Parathyroid adenoma (tissue), 2 donors: ENCODE measurements around the gene EML3.
A peak's percentile ranks its signal among the peaks of the same experiment; 100 is the strongest.
"Not testable (repeated sequence)": the region's sequence is repeated elsewhere in the genome, so short reads cannot be mapped to it uniquely, and the experiment has no call there.

Experiments
- H2AFZ ChIP-seq: fragments of 300-600 bp; sonication (generic); one replicate; pipeline ENCODE4 v1.7.0; 2017; ENCODE audit warnings: antibody characterized with exemption, mild to moderate bottlenecking
- H3K27ac ChIP-seq: fragments of 300-600 bp; sonication (generic); one replicate; pipeline ENCODE4 v1.7.0; 2017
- H3K27me3 ChIP-seq: fragments of 300-600 bp; sonication (generic); one replicate; pipeline ENCODE4 v1.7.0; 2017; ENCODE audit warnings: low read length; ENCODE audit not compliant: control insufficient read depth, insufficient read depth
- H3K36me3 ChIP-seq: fragments of 300-600 bp; sonication (generic); one replicate; pipeline ENCODE4 v1.7.0; 2017; ENCODE audit warnings: low read length; ENCODE audit not compliant: control insufficient read depth, insufficient read depth
- H3K4me1 ChIP-seq: fragments of 300-600 bp; sonication (generic); one replicate; pipeline ENCODE4 v1.7.0; 2017; ENCODE audit warnings: control low read depth
- H3K4me2 ChIP-seq: fragments of 300-600 bp; sonication (generic); one replicate; pipeline ENCODE4 v1.7.0; 2017; ENCODE audit warnings: low read length
- H3K4me3 ChIP-seq: fragments of 300-600 bp; sonication (generic); one replicate; pipeline ENCODE4 v1.7.0; 2017; ENCODE audit warnings: low read depth, low read length
- H3K79me2 ChIP-seq: fragments of 300-600 bp; sonication (generic); one replicate; pipeline ENCODE4 v1.7.0; 2017; ENCODE audit warnings: control low read depth
- H3K9ac ChIP-seq: fragments of 300-600 bp; sonication (generic); one replicate; pipeline ENCODE4 v1.7.0; 2017; ENCODE audit warnings: mild to moderate bottlenecking
- H3K9me3 ChIP-seq: fragments of 300-600 bp; sonication (generic); one replicate; pipeline ENCODE4 v1.7.0; 2017; ENCODE audit warnings: low read length; ENCODE audit not compliant: control insufficient read depth
- TF ChIP-seq, protein P1 (sequence below): fragments of 300-600 bp; sonication (generic); IDR thresholded peaks from one replicate; pipeline ENCODE4 v1.7.0; 2017; ENCODE audit warnings: antibody characterized with exemption, mild to moderate bottlenecking
- donor health status: primary hyperparathyroidism.

Gene EML3

DNA sequence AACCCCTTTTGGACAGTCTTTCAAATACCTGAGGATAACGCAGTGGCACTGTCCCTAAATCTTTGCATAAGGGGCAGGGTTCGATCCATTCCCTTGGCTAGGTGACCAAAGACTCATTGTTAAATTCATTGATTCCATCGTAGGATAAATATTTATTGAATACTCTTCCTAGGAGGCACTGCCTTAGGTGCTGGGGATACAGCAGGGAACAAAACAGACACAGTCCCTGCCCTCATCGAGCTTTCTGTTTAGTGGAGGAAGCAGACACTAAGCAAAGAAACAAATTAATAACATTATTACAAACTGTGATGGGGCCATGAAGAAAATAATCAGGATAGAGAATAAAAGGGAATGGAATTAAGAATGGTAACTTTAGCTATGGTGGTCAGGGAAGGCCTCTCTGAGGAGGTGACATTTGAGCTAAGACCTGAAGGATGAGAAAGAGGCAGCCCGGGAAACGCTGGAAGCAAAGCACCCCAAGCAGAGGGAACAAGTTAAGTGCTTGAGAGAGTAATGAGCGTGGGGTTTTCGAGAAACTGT, 8.5 kb upstream of the EML3 start:
- peak overlapping the region; percentile 75 for H2AFZ ChIP-seq
- H3K36me3 ChIP-seq = no peaks in the 10 kb centered on the region
- peak overlapping the region; percentile 62 for H3K4me3 ChIP-seq
- H3K79me2 ChIP-seq = no peaks in the 10 kb centered on the region
- peak overlapping the region; percentile 91 for H3K27ac ChIP-seq
- peak overlapping the region; percentile 75 for H3K4me2 ChIP-seq
- TF ChIP-seq, protein P1, sequence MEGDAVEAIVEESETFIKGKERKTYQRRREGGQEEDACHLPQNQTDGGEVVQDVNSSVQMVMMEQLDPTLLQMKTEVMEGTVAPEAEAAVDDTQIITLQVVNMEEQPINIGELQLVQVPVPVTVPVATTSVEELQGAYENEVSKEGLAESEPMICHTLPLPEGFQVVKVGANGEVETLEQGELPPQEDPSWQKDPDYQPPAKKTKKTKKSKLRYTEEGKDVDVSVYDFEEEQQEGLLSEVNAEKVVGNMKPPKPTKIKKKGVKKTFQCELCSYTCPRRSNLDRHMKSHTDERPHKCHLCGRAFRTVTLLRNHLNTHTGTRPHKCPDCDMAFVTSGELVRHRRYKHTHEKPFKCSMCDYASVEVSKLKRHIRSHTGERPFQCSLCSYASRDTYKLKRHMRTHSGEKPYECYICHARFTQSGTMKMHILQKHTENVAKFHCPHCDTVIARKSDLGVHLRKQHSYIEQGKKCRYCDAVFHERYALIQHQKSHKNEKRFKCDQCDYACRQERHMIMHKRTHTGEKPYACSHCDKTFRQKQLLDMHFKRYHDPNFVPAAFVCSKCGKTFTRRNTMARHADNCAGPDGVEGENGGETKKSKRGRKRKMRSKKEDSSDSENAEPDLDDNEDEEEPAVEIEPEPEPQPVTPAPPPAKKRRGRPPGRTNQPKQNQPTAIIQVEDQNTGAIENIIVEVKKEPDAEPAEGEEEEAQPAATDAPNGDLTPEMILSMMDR = no peak
- no peaks in the 10 kb centered on the region for H3K9me3 ChIP-seq
- no peaks in the 10 kb centered on the region for H3K27me3 ChIP-seq
- H3K9ac ChIP-seq = no peak overlapping the region
- no peaks in the 10 kb centered on the region for H3K4me1 ChIP-seq

DNA sequence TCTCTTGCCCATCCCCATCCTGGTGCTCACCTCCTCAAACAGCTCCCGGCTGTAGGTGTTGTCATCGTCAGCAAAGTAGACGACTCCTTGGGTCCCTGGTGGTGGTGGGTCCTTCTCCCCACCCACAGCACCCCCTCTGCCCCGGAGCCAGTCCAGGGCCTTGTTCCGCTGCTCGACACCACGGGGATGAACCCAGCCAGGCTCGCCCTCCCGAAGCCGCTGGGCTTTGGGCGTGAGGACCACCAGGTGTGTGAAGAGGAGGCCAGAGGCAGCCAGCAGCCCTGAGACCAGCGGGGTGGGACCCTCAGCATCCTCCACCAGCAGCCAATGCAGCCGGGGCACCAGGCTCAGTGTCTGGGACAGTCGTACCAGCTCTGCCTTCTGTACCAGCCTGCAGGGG, 4.4 kb upstream of the EML3 start:
- H3K9me3 ChIP-seq, H3K4me2 ChIP-seq, H3K4me1 ChIP-seq, H3K36me3 ChIP-seq, H2AFZ ChIP-seq, H3K27ac ChIP-seq, H3K27me3 ChIP-seq, H3K9ac ChIP-seq, H3K79me2 ChIP-seq, H3K4me3 ChIP-seq: not testable (repeated sequence)

DNA sequence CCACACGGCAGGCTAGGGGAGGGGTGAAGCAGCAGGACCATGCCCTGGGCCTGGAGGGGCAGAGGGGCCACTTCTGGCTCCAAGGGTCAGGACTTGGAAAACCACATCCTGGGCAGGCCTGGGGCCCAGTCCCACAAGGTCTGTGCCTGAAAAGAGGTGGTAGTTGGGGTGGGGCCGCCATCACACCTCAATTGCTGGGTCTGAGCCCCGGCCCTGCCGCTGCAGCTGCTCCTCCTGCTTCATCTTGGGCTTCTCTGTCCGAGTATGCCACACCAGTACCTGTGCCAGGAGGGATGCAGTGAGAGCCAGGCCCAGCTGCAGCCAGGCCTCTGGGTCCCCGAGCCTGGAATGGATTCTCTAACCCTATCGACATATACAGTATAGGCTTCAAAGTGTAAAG, 2.9 kb upstream of the EML3 start:
- Histone ChIP-seq H3K4me1 (no peaks in the 10 kb centered on the region), H2AFZ (no peak overlapping the region), H3K27me3 (no peaks in the 10 kb centered on the region), H3K27ac (no peak overlapping the region), H3K4me3 (no peak overlapping the region), H3K36me3 (no peaks in the 10 kb centered on the region), H3K79me2 (no peaks in the 10 kb centered on the region), H3K4me2 (no peak overlapping the region), H3K9ac (no peak overlapping the region), H3K9me3 (no peaks in the 10 kb centered on the region)
- TF ChIP-seq, protein P1 = no peak

DNA sequence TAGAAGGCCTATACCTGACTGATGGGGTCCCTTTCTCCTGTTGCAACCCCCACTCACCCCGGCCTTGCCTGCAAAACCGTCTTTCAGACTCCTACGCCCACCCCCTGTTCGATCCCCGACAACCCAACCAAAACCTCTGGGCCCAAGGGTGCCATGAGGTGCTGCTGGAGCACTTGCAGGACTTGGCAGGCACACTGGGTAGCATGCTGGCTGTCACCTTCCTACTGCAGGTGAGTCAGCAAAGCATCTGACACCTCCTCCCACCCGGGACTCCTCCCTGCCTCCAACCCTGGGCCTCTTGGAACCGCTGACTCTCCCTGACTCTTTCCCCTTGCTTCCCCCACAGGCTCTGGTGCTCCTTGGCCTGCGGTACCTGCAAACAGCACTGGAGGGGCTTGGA, 1.7 kb upstream of the EML3 start:
- Histone ChIP-seq H3K36me3 (no peaks in the 10 kb centered on the region), H3K79me2 (no peaks in the 10 kb centered on the region), H3K9ac (no peak overlapping the region), H3K27me3 (no peaks in the 10 kb centered on the region), H3K9me3 (no peaks in the 10 kb centered on the region), H3K4me3 (no peak overlapping the region), H3K4me2 (no peak overlapping the region), H2AFZ (no peak overlapping the region), H3K27ac (peak overlapping the region; percentile 83), H3K4me1 (no peaks in the 10 kb centered on the region)
- TF ChIP-seq, protein P1 = no peak

DNA sequence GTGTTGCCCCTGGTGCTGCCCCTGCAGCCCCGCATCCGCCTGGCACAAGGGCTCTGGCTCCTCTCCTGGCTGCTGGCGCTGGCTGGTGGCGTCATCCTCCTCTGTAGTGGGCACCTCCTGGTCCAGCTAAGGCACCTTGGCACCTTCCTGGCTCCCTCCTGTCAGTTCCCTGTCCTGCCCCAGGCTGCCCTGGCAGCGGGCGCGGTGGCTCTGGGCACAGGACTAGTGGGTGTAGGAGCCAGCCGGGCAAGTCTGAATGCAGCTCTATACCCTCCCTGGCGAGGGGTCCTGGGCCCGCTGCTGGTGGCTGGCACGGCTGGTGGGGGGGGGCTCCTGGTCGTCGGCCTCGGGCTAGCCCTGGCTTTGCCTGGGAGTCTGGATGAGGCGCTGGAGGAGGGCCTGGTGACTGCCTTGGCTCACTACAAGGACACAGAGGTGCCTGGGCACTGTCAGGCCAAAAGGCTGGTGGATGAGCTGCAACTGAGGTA, 760 bp upstream of the EML3 start:
- Histone ChIP-seq H3K4me3 (no peak overlapping the region), H3K4me2 (peak overlapping the region; percentile 40), H2AFZ (peak overlapping the region; percentile 73), H3K79me2 (no peaks in the 10 kb centered on the region), H3K27ac (peak overlapping the region; percentile 83), H3K27me3 (no peaks in the 10 kb centered on the region), H3K36me3 (no peaks in the 10 kb centered on the region), H3K9ac (no peak overlapping the region), H3K4me1 (no peaks in the 10 kb centered on the region), H3K9me3 (no peaks in the 10 kb centered on the region)
- TF ChIP-seq, protein P1 = no peak
